Memory B cell (primary cell): ENCODE results near the gene TRAPPC12.
"Not testable (repeated sequence)": the region's sequence is repeated elsewhere in the genome, so short reads cannot be mapped to it uniquely, and the experiment has no call there.

Source experiments
- ATAC-seq: fragments of 150-1000 bp; cut with Tn5 transposase; 2 replicates; pipeline ENCODE4 v1.10.0; 2021; ENCODE audit warnings: low read depth, mild to moderate bottlenecking, moderate library complexity
- DNase-seq, 2 donors: peaks; one replicate each; pipeline ENCODE4 v3.0.0; 2022; ENCODE audit warnings: low spot score in 2 of 2
- H3K27ac Mint-ChIP-seq: one replicate; pipeline ENCODE4 v1.8.0; 2022; ENCODE audit warnings: mild to moderate bottlenecking, moderate library complexity, mixed read lengths
- H3K27me3 Mint-ChIP-seq: one replicate; pipeline ENCODE4 v1.8.0; 2022; ENCODE audit warnings: mixed read lengths
- H3K36me3 Mint-ChIP-seq: one replicate; pipeline ENCODE4 v1.8.0; 2022; ENCODE audit warnings: mild to moderate bottlenecking, mixed read lengths
- H3K4me1 Mint-ChIP-seq: one replicate; pipeline ENCODE4 v1.8.0; 2022; ENCODE audit warnings: mixed read lengths
- H3K4me3 Mint-ChIP-seq: one replicate; pipeline ENCODE4 v1.8.0; 2022; ENCODE audit warnings: mild to moderate bottlenecking, moderate library complexity, mixed read lengths
- H3K9me3 Mint-ChIP-seq: one replicate; pipeline ENCODE4 v1.8.0; 2022; ENCODE audit warnings: mixed read lengths

TRAPPC12 gene

DNA sequence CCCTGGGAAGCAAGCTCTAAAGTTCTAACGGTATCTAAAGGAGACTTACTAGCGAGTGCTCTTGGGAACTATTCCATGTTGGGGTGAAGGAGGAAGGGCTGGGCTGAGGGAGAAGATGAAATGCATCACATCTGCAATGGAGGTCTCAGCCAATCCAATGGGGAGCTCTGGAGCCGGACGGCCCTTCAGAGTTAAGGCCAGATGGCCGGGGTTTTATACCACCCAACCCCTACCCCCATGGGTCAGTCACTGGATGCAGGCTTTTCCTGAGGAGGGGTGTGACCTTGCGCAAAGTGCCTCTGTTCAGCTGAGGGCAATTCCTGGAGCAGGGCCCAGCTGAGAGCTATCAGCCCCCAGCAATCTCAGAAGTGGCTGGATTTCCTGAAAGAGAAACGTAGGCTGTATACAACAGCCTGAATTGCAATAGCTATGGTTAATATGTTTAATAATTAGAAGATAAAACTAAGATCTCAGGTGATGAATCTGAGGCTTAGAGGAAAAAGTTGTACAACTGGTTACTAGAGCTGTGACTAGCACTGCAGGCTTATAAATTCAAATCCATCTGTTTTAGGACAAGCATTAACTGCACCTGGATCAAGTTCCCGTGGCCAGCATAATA is 23.4 kb upstream of the TRAPPC12 start:
- Mint-ChIP-seq H3K36me3 (peaks cover 24% of the 10 kb centered on the region), H3K4me3 (no peak overlapping the region), H3K9me3 (peaks cover 3% of the 10 kb centered on the region), H3K4me1 (peaks cover 19% of the 10 kb centered on the region), H3K27me3 (no peaks in the 10 kb centered on the region), H3K27ac (no peak overlapping the region)
- DNase-seq (no peak), ATAC-seq (no peak)

GRCh38 chr2:3356799-3357198 is 22.7 kb upstream of the TRAPPC12 start:
- peaks cover 20% of the 10 kb centered on the region for H3K36me3 Mint-ChIP-seq
- H3K4me1 Mint-ChIP-seq, result peaks cover 25% of the 10 kb centered on the region
- no peak for DNase-seq
- H3K9me3 Mint-ChIP-seq, result peaks cover 3% of the 10 kb centered on the region
- H3K4me3 Mint-ChIP-seq, result no peak overlapping the region
- ATAC-seq, result no peak
- H3K27me3 Mint-ChIP-seq, result no peaks in the 10 kb centered on the region
- no peak overlapping the region for H3K27ac Mint-ChIP-seq

- Mint-ChIP-seq H3K36me3 (peaks cover 18% of the 10 kb centered on the region), H3K4me1 (peaks cover 28% of the 10 kb centered on the region), H3K27ac (peak overlapping the region; percentile 14)
- not testable (repeated sequence) for H3K9me3 Mint-ChIP-seq, H3K4me3 Mint-ChIP-seq, DNase-seq, H3K27me3 Mint-ChIP-seq
- peak; percentile 66 for ATAC-seq
Measured at GRCh38 chr2:3357446-3357845, 22.0 kb upstream of the TRAPPC12 start.

DNA sequence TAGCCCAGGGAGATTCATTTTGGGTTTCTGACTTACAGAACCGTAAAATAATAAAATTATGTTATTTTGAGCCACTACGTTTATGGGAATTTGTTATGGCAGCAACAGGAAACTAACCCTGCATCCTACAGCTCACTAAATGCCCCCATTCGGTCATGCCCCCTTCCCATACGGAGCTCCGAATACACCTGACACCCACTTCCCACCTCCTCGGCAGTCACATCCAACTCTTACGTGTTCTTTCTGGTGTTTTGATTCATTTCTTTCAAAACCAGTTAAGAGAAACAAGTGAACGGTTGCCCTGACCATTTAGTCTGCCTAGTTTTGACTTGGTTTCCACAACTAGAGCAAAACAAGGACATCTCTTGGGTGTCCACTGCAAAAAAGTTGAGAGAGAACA is 21.6 kb upstream of the TRAPPC12 start:
- peaks cover 14% of the 10 kb centered on the region for H3K36me3 Mint-ChIP-seq
- DNase-seq, result no peak
- peak overlapping the region; percentile 14 for H3K27ac Mint-ChIP-seq
- no peak overlapping the region for H3K4me3 Mint-ChIP-seq
- no peaks in the 10 kb centered on the region for H3K27me3 Mint-ChIP-seq
- H3K9me3 Mint-ChIP-seq, result no peaks in the 10 kb centered on the region
- peaks cover 28% of the 10 kb centered on the region for H3K4me1 Mint-ChIP-seq
- ATAC-seq, result no peak

GRCh38 chr2:3361518-3362389 is 17.7 kb upstream of the TRAPPC12 start:
- H3K36me3 Mint-ChIP-seq, result peaks cover 8% of the 10 kb centered on the region
- ATAC-seq (no peak), DNase-seq (no peak)
- H3K4me1 Mint-ChIP-seq, result peaks cover 34% of the 10 kb centered on the region
- H3K27me3 Mint-ChIP-seq, result no peaks in the 10 kb centered on the region
- no peaks in the 10 kb centered on the region for H3K9me3 Mint-ChIP-seq
- no peak overlapping the region for H3K4me3 Mint-ChIP-seq
- H3K27ac Mint-ChIP-seq, result peak overlapping the region; percentile 68

DNA sequence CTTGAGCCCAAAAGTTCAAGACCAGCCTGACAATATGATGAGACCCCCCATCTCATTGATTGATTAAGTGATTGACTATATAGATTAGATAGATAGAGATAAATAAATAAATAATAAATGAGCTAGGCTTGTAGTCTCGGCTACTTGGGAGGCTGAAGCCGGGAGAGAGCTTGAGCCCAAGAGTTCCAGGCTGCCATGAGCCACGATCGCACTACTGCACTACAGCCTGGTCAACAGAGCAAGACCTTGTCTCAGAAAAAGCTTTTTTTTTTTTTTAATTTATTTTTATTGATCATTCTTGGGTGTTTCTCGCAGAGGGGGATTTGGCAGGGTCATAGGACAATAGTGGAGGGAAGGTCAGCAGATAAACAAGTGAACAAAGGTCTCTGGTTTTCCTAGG is 14.3 kb upstream of the TRAPPC12 start:
- Mint-ChIP-seq H3K4me1 (peaks cover 23% of the 10 kb centered on the region), H3K27ac (no peak overlapping the region), H3K36me3 (peaks cover 11% of the 10 kb centered on the region), H3K4me3 (no peak overlapping the region), H3K9me3 (no peaks in the 10 kb centered on the region), H3K27me3 (no peaks in the 10 kb centered on the region)
- no peak for DNase-seq
- ATAC-seq, result no peak

GRCh38 chr2:3368261-3368722 is 11.2 kb upstream of the TRAPPC12 start:
- DNase-seq, result no peak
- Mint-ChIP-seq H3K4me3 (no peak overlapping the region), H3K36me3 (peaks cover 8% of the 10 kb centered on the region), H3K27ac (peak overlapping the region; percentile 31), H3K9me3 (no peaks in the 10 kb centered on the region), H3K27me3 (no peaks in the 10 kb centered on the region), H3K4me1 (peaks cover 6% of the 10 kb centered on the region)
- ATAC-seq, result no peak

DNA sequence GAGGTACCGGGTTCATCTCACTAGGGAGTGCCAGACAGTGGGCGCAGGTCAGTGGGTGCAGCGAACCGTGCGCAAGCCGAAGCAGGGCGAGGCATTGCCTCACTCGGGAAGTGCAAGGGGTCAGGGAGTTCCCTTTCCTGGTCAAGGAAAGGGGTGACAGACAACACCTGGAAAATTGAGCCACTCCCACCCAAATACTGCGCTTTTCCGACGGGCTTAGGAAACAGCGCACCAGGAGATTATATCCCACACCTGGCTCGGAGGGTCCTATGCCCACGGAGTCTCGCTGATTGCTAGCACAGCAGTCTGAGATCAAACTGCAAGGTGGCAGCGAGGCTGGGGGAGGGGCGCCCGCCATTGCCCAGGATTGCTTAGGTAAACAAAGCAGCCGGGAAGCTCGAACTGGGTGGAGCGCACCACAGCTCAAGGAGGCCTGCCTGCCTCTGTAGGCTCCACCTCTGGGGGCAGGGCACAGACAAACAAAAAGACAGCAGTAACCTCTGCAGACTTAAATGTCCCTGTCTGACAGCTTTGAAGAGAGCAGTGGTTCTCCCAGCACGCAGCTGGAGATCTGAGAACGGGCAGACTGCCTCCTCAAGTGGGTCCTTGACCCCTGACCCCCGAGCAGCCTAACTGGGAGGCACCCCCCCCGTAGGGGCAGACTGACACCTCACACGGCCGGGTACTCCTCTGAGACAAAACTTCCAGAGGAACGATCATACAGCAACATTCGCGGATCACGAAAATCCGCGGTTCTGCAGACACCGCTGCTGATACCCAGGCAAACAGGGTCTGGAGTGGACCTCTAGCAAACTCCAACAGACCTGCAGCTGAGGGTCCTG is 9.9 kb upstream of the TRAPPC12 start:
- H3K4me3 Mint-ChIP-seq, H3K27ac Mint-ChIP-seq, H3K27me3 Mint-ChIP-seq, H3K9me3 Mint-ChIP-seq, H3K36me3 Mint-ChIP-seq, ATAC-seq, DNase-seq, H3K4me1 Mint-ChIP-seq: not testable (repeated sequence)

DNA sequence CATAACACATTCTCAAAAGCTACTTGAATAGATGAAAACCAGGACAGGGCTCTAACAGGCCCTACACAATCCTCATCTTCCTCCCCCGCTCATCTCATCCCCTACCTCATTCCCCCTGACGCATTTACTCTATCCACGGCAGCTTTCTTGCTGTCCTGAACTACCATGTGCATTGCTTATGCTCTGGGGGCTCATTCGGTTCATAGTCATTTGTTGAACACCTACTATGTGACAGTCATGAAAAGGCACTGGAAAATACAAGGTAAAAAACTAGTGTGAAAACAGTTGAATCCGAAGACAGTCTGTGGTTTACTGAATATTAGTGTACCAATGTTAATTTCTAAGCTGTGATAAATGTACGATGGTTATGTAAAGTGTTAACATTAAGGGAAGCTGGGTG is 2.7 kb upstream of the TRAPPC12 start:
- Mint-ChIP-seq H3K27ac (peak overlapping the region; percentile 95), H3K9me3 (no peaks in the 10 kb centered on the region), H3K4me1 (peaks cover 28% of the 10 kb centered on the region), H3K27me3 (no peaks in the 10 kb centered on the region), H3K36me3 (peaks cover 3% of the 10 kb centered on the region), H3K4me3 (peak overlapping the region; percentile 96)
- DNase-seq, result no peak
- ATAC-seq, result no peak

GRCh38 chr2:3377279-3377611 is 2.2 kb upstream of the TRAPPC12 start:
- H3K4me3 Mint-ChIP-seq, result peak overlapping the region; percentile 96
- H3K4me1 Mint-ChIP-seq, result peaks cover 28% of the 10 kb centered on the region
- peak overlapping the region; percentile 95 for H3K27ac Mint-ChIP-seq
- ATAC-seq (peak; percentile 5), DNase-seq (peak in 1 of 2 donors; percentile 50)
- H3K27me3 Mint-ChIP-seq, result no peaks in the 10 kb centered on the region
- no peaks in the 10 kb centered on the region for H3K9me3 Mint-ChIP-seq
- H3K36me3 Mint-ChIP-seq, result peaks cover 3% of the 10 kb centered on the region

DNA sequence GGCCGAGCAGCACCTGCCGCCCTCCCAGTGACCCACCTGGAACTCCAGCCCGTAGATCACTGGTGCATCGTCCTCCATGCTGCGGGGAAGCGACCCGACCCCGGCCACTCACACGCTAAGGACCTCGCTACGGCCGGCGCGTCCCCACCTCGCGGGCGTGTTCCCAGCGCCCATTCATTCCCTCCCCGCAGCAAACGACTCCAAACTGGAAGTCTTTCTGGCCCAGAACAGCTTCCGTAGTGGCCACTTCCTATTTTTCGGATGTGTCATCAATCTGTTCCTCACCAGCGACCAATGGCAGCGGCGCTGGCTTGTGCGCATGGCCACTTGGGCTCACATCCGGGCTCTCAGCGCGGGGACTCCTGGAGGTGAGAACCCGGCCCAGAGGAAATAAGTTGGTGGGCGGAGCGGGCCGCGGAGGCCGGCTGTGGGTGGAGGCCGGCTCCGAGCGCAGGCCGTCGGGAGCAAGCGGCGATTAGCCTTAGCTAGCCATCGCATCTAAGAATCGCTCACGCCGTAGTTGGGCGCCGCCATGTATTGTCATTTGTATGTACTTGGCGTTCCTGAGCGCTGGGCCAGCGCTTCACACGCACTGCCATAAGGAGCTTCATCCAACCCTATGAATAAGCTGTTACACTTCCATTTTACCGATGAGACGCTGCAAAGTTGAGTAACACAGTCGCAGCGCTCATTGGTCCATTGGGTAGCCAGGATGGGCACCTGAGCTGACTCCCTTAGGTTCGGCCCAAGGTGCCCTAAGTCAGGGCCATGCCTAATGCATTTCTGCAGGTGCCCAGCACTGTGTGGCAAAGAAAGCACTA is 1.7 kb upstream of the TRAPPC12 start, which contains the start of gene EIPR1:
TSS of gene EIPR1 (minus strand) at position 207 of the 821 bp plus-strand sequence. CDS start at position 78, 129 bp downstream.
- DNase-seq, result peak; percentile 87 to 91
- Mint-ChIP-seq H3K27ac (peak within 1 kb of the TSS; percentile 95), H3K9me3 (no peaks in the 10 kb centered on the region), H3K36me3 (peaks cover 3% of the 10 kb centered on the region), H3K27me3 (no peaks in the 10 kb centered on the region), H3K4me3 (peak within 1 kb of the TSS; percentile 96), H3K4me1 (peaks cover 28% of the 10 kb centered on the region)
- ATAC-seq, result peak; percentile 81

GRCh38 chr2:3379339-3379646 is 201 bp upstream of the TRAPPC12 start:
- H3K27me3 Mint-ChIP-seq, result no peaks in the 10 kb centered on the region
- no peak for DNase-seq
- H3K9me3 Mint-ChIP-seq, result no peaks in the 10 kb centered on the region
- peaks cover 5% of the 10 kb centered on the region for H3K36me3 Mint-ChIP-seq
- H3K4me3 Mint-ChIP-seq, result peak overlapping the region; percentile 94
- H3K4me1 Mint-ChIP-seq, result peaks cover 26% of the 10 kb centered on the region
- H3K27ac Mint-ChIP-seq, result peak overlapping the region; percentile 95
- no peak for ATAC-seq

DNA sequence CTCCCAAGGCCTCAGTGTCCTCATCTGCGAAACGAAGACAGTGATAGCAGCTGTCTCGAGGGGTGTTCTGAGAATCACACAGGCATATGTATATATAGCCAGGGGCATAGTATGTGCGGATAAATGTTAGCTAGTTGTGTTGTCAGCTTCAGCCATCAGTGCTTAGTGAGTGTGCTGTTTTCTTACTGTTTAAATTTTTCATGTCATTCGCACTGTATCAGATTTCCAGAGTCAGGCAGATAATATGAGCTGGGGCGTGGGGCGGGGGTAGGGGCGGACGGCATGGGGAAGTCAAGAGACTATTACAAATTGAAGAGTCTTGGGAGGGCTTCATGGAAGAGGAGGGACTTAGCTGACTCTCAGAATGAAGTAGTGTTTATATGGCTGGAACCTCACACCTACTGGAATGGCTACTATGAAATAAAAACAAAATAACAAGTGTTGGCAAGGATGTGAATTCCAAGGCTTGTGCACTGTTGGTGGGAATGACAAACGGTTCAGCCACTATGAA is 7.0 kb downstream of the TRAPPC12 start:
- Mint-ChIP-seq H3K4me3 (no peak overlapping the region), H3K27me3 (no peaks in the 10 kb centered on the region), H3K9me3 (no peaks in the 10 kb centered on the region), H3K27ac (no peak overlapping the region), H3K36me3 (peaks cover 16% of the 10 kb centered on the region), H3K4me1 (peaks cover 11% of the 10 kb centered on the region)
- DNase-seq (no peak), ATAC-seq (no peak)
